ENCODE results near the gene GYPC.

GRCh38 chr2:126725580-126725979, 69.6 kb downstream of the GYPC start:
- TF ChIP-seq CTCF (conservative IDR thresholded peaks at IDR 0.05; ENCODE audit: low read depth, low read length) = no peak
- no peak for TF ChIP-seq EZH2 (IDR thresholded peaks at IDR 0.05; ENCODE audit: borderline replicate concordance, low read depth, low read length, poor library complexity, severe bottlenecking)

Data from A673 (cell line).